WTC11 (cell line): ENCODE results near the gene MYO15B.
"Not testable (repeated sequence)": the region's sequence is repeated elsewhere in the genome, so short reads cannot be mapped to it uniquely, and the experiment has no call there.

Experiments
- CBFB ChIP-seq: sonication (generic); formaldehyde crosslinking; IDR thresholded peaks from 2 replicates; pipeline ENCODE4 v1.8.1; 2022; ENCODE audit warnings: mild to moderate bottlenecking, low read depth, missing genetic modification reagents
- CREM ChIP-seq: sonication (generic); formaldehyde crosslinking; IDR thresholded peaks from 2 replicates; pipeline ENCODE4 v1.8.1; 2022; ENCODE audit warnings: mild to moderate bottlenecking, missing genetic modification reagents, moderate library complexity
- CTCF ChIP-seq: fragments of 200-600 bp; IDR thresholded peaks from 2 replicates; pipeline ENCODE4 v1.8.0; 2022; ENCODE audit warnings: antibody characterized with exemption
- ETV6 ChIP-seq: sonication (generic); formaldehyde crosslinking; IDR thresholded peaks from 2 replicates; pipeline ENCODE4 v1.8.1; 2022; ENCODE audit warnings: mild to moderate bottlenecking, missing genetic modification reagents
- GABPB1 ChIP-seq: sonication (generic); formaldehyde crosslinking; IDR thresholded peaks from 2 replicates; pipeline ENCODE4 v1.8.1; 2023; ENCODE audit warnings: mild to moderate bottlenecking, missing genetic modification reagents
- ZNF416 ChIP-seq: fragments of 250-450 bp; sonication (Bioruptor Pico); IDR thresholded peaks from 2 replicates; pipeline ENCODE4 v1.9.0; 2021; ENCODE audit warnings: mild to moderate bottlenecking, inconsistent platforms

DNA sequence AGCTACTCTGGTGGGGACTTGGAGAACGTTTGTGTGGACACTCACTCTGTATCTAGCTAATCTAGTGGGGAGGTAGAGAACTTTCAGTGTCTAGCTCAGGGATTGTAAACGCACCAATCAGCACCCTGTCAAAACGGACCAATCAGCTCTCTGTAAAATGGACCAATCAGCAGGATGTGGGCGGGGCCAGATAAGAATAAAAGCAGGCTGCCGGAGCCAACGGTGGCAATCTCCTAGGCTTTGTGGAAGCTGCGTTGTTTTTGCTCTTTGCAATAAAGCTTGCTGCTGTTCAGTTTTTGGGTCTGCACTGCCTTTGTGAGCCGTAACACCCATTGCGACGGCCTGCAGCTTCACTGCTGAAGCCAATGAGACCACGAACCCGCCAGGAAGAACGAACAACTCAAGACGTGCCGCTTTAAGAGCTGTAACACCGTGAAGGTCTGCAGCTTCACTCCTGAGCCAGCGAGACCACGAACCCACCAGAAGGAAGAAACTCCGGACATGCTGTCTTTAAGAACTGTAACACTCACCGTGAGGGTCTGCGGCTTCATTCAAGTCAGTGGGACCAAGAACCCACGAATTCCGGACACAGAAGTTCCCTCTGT, 6.4 kb upstream of the MYO15B start:
- TF ChIP-seq ZNF416 (CRISPR knock-in tag); GABPB1 (CRISPR knock-in tag); CREM (CRISPR knock-in tag); CTCF; ETV6; CBFB (CRISPR knock-in tag): not testable (repeated sequence)
